ENCODE measurements around the gene USP16.

GRCh38 chr21:29002442-29003144 is 21.9 kb upstream of the USP16 start:
- TF ChIP-seq CTCF (conservative IDR thresholded peaks at IDR 0.05; ENCODE audit: low read depth, low read length) = no peak
- TF ChIP-seq EZH2phosphoT487 (IDR thresholded peaks at IDR 0.05; ENCODE audit: borderline replicate concordance, low read length) = no peak
- no peak for TF ChIP-seq EZH2 (IDR thresholded peaks at IDR 0.05; ENCODE audit: low read length, unreplicated experiment)
